Hindlimb muscle (tissue), 1 donor: Measurements from ENCODE around the gene CPA5. TPM values are rescaled to one million over a fixed set of nuclear protein-coding genes. Genes with fewer than 3 reads are reported as not detected.
"Not testable (repeated sequence)": the region's sequence is repeated elsewhere in the genome, so short reads cannot be mapped to it uniquely, and the experiment has no call there.

ENCODE experiments used
- DNase-seq: peaks from one replicate; pipeline ENCODE4 v3.0.0-alpha.2; 2013
- polyA plus RNA-seq: library from polyadenylated mRNA; unstranded; fragments of 120-200 nt; gene quantifications from one replicate; pipeline ENCODE4 v1.2.1, GENCODE V29; 2013; ENCODE audit not compliant: insufficient read length

CPA5 gene
- polyA plus RNA-seq, 1 donor = 1.0 TPM

GRCh38 chr7:130359276-130359857 lies 14.8 kb downstream of the CPA5 start:
- DNase-seq = no peak

- DNase-seq = no peak
Measured at GRCh38 chr7:130360518-130360917, 15.9 kb downstream of the CPA5 start.

GRCh38 chr7:130361681-130362080 lies 17.1 kb downstream of the CPA5 start:
- no peak for DNase-seq

- DNase-seq = no peak
Measured at GRCh38 chr7:130362251-130362816, 17.7 kb downstream of the CPA5 start.

- no peak for DNase-seq
Measured at GRCh38 chr7:130363026-130363847, 18.6 kb downstream of the CPA5 start.

- DNase-seq = no peak
Measured at GRCh38 chr7:130364451-130364850, 19.8 kb downstream of the CPA5 start.

GRCh38 chr7:130365088-130365487 lies 20.5 kb downstream of the CPA5 start:
- DNase-seq = no peak

GRCh38 chr7:130365511-130366441 lies 21.2 kb downstream of the CPA5 start:
- peak; percentile 80 for DNase-seq

GRCh38 chr7:130366564-130366963 lies 21.9 kb downstream of the CPA5 start:
- no peak for DNase-seq

GRCh38 chr7:130367088-130367755 lies 22.6 kb downstream of the CPA5 start:
- DNase-seq = no peak

- DNase-seq = no peak
Measured at GRCh38 chr7:130367836-130368746, 23.5 kb downstream of the CPA5 start.

GRCh38 chr7:130369110-130369711 lies 24.6 kb downstream of the CPA5 start:
- no peak for DNase-seq

- DNase-seq = no peak
Measured at GRCh38 chr7:130369831-130370550, 25.4 kb downstream of the CPA5 start.

- no peak for DNase-seq
Measured at GRCh38 chr7:130371046-130371445, 26.4 kb downstream of the CPA5 start.

GRCh38 chr7:130372402-130373165 lies 28.0 kb downstream of the CPA5 start:
- no peak for DNase-seq

GRCh38 chr7:130374507-130374906 lies 29.9 kb downstream of the CPA5 start:
- DNase-seq = no peak

GRCh38 chr7:130376461-130376860 lies 31.8 kb downstream of the CPA5 start:
- not testable (repeated sequence) for DNase-seq

- DNase-seq = no peak
Measured at GRCh38 chr7:130377178-130377577, 32.6 kb downstream of the CPA5 start.

GRCh38 chr7:130379019-130379418 lies 34.4 kb downstream of the CPA5 start:
- no peak for DNase-seq
